HT1080 (cell line): Measurements from ENCODE around the gene ZFP36L2. TPM values are rescaled to one million over a fixed set of nuclear protein-coding genes. Genes with fewer than 3 reads are reported as not detected.

Experiments
- DNase-seq: peaks from one replicate; pipeline ENCODE4 v3.0.0-alpha.2; 2015; ENCODE audit warnings: low read depth
- polyA plus RNA-seq, 2 experiments: library from polyadenylated mRNA; depleted of rRNA; stranded (reverse); fragments of >200 nt; gene quantifications; 2 replicates each; pipeline ENCODE4 v1.2.3, GENCODE V29; 2015
- total RNA-seq: library from RNA; depleted of rRNA; stranded (reverse); fragments of >200 nt; shearing (Covaris generic); gene quantifications from 2 replicates; pipeline ENCODE4 v1.2.3, GENCODE V29; 2014; rRNA removed

Gene ZFP36L2, protein sequence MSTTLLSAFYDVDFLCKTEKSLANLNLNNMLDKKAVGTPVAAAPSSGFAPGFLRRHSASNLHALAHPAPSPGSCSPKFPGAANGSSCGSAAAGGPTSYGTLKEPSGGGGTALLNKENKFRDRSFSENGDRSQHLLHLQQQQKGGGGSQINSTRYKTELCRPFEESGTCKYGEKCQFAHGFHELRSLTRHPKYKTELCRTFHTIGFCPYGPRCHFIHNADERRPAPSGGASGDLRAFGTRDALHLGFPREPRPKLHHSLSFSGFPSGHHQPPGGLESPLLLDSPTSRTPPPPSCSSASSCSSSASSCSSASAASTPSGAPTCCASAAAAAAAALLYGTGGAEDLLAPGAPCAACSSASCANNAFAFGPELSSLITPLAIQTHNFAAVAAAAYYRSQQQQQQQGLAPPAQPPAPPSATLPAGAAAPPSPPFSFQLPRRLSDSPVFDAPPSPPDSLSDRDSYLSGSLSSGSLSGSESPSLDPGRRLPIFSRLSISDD
- 1.7 and 3.6 TPM in 2 replicates for total RNA-seq
- 12.6 and 13.4 TPM in 2 replicates for polyA plus RNA-seq (2015; cell fraction: cytosol; rRNA removed)
- polyA plus RNA-seq (2015; cell fraction: nucleus; rRNA removed): 8.2 and 8.4 TPM in 2 replicates

DNA sequence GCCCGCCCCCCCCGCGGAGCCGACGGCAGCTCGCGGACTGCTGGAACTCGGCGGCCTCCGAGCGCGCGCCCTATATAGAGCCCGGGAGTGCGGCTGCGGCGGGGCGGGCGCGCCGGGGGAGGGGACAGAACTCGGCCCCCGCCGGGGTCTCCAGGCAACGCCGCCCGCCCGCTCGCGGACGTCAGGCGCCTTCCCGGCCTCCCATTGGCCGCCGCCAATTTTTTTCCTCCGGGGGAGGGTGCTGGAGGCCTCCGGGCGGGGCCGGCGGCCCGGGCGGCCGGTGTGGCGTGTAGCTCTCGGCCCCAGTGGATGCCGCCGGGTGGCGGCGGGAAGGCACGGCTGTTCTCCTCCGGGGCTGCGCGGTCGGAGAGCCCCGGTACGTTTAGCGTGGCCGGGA lies at the start of gene ZFP36L2:
Gene ZFP36L2 (minus strand): TSS at position 49 of the 397 bp plus-strand sequence. CDS start 291 bp downstream, outside the sequence.
- DNase-seq: peak; percentile 91

GRCh38 chr2:43274721-43275120 lies 48.3 kb upstream of the ZFP36L2 start:
- DNase-seq: no peak

GRCh38 chr2:43274055-43274454 lies 47.6 kb upstream of the ZFP36L2 start:
- peak; percentile 26 for DNase-seq

GRCh38 chr2:43273529-43273928 lies 47.1 kb upstream of the ZFP36L2 start:
- peak; percentile 32 for DNase-seq

- DNase-seq: no peak
These were observed 44.7 kb upstream of the ZFP36L2 start for GRCh38 chr2:43270930-43271615.

DNA sequence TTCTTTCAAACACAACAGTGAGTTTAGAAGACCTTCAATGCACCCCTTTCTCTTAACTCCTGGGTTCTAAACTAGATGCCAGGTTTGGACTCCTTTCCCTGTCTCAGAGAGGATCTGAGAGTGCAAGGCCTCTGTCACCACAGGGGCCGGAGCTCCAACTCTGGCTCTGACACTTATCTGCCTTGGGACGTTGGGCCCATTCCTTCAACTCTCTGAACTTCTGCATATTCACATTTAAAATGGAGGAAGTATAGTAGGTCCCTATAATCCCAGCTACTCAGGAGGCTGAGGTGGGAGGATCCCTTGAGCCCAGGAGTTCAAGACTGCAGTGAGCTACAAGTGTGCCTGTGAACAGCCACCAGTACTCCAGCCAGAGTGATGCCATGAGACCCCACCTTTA lies 44.1 kb upstream of the ZFP36L2 start:
- DNase-seq: no peak

- peak; percentile 71 for DNase-seq
These were observed 43.3 kb upstream of the ZFP36L2 start for GRCh38 chr2:43269706-43270105.

GRCh38 chr2:43269074-43269572 lies 42.7 kb upstream of the ZFP36L2 start:
- peak; percentile 95 for DNase-seq

- DNase-seq: no peak
These were observed 41.9 kb upstream of the ZFP36L2 start for GRCh38 chr2:43268066-43268953.

GRCh38 chr2:43267381-43267780 lies 41.0 kb upstream of the ZFP36L2 start:
- no peak for DNase-seq

DNA sequence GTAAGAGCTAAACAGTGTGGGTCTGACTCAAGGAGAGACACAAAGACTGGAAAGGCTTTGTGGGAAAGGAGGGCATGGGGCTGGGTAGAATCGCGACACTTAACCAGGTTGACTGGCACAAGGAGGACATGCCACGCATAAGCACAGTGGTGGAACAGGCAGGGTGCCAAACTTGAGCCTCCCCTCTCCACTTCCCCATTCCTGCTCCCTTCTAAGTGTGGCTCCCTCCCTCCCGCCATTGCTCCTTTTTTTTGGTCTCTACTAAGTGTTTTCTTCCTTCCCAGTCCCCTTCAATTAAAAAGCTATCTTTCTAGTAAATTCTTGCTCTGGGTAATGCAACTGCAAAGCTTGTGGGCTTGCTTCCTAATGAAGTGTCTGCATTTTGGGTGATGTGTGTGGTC lies 40.3 kb upstream of the ZFP36L2 start:
- DNase-seq: no peak

DNA sequence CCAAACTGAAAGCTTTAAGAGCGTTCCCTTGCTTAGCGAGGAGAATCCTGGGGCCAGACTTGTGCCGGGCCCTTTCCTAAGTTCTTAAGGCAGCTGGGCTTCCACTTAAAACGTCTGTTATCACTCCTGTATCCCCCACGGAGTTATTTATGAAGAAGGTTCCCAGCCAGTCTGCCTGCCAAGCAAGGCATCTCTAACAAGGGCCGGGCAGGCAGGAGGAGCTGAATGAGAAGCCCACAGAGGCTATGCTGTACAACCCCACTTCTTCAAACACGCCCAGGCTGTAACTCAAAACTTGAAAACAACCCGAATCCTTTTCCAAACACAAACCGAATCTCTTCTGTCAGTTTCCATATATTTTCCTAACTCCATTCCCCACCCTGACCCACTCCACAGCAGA lies 39.0 kb upstream of the ZFP36L2 start:
- no peak for DNase-seq

GRCh38 chr2:43265001-43265400 lies 38.6 kb upstream of the ZFP36L2 start:
- DNase-seq: no peak

DNA sequence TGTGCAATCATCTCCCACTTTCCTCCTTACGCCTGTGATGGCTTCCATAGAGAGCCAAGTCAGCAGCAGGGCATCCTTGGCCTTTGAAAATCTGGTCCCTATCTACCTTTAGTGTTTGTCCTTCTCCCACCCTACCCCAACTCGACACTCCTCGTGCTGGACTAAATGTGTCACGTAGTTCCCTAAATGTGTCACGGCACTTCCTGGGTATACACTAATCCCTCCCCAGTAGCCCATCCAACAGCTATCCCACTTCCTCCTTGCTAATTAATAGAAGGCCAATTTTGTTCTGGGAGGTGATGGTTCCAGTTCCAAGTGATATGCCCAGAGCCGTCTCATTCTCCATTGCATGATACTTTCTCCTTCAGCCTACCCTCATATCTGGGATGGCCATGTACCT lies 36.5 kb upstream of the ZFP36L2 start:
- DNase-seq: no peak

DNA sequence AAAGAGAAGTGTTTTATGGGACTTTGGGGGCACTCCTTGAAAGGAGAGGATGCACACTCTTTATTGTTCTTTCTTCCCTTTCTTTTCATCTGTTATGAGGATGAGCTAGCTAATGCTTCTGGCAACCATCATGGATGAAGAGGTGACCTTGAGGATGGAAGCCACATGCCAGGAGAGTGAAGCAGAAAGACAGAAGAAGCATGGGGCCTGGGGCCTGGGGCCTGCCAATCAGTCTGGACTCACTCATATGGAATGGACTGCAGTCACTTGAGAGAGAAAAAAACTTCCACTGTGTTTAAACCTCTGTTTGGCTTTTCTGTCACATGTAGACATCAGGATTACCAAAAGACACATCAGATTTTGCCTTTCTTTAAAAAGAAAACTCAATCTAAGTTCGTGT lies 35.8 kb upstream of the ZFP36L2 start:
- no peak for DNase-seq

DNA sequence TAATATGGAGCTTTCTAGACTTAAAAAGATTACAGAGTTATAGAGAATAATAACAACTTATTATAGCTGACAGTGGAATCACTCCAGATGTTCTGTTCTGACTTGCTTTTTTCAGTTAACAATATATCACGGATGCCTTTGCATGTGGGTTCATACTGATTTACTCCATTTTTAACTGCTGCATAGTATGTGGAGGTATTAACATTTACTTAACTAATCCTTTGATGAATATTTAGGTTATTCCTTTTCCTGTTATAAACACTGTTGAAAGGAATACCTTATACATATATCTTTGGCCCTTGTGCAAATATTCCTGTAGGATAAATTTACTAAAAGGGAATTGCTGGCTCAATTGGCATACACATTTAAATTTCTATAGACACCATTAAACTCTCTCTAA lies 33.1 kb upstream of the ZFP36L2 start:
- no peak for DNase-seq

DNA sequence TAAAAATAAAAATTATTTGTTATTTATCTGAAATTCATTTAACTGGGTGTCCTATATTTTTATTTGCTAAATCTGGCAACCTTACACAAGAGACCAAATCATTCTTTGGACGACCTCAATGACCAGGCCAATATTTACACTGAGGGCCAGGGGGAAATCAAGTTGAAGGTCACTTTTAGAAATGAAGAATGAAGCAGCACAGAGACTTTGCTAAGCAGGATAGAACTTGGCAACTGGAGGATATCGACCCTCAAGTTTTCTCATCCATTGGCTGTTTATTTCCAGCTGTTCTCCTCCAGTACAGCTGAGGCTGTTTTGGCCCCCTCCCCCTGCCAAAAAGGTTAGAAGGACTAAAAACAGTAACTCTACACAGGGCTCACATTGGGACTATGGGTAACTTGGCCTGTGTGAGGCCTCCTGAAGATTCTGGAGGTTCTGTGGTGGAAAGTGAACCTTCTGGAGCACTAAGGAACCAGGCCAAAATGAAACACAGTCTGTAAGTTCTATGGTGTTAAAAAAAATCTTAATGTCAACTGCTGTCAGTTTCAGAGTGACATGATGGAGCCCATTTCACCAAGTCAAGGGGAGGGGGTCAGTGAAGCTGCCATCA lies 32.2 kb upstream of the ZFP36L2 start:
- DNase-seq: no peak

DNA sequence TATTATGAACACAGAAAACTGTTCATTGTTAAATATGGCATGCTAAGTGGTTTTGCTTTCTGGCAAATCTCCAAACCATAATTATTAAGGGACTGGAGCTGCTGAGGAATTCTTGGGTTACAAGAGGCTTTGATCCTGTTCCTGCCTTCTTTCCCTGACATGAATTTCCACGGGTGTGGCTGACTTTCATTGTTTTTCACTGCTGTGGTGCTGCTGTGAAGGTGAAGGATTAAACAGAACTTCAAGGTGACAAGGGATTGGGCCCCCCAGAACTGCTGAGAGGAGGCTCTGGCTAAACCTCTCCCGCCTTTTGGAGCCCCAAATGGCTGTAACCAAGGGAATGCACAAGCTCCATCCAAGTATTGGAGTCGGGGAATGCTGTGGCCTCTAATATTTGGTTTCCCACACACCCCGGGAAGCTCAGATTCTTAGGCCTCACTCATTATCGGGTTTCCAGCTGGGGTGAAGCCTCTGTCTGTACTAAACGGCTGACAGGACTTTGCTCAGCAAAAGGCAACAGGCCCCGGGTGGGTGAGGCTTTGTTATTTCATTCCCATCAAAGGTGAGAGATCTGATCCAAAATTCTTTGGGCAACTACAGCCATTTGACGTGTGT lies 29.0 kb upstream of the ZFP36L2 start:
- no peak for DNase-seq

DNA sequence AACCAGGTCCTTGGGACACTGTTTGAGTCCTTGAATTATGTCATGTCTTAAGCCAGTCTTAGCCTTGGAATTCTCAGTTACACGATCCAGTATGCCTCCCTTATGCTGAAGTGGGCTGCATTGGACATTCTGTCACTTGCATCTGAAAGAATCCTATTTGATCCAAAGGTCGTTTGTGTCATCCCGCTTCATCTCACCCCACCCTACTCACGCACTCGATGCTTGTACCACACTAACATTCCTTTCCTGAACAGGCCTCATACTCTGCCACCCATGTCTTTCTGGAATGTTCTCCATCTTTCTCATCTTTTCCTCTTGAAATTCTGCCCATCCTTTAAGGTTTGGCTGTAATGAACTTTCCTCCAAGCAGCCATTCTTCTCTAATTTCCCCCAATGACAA lies 27.9 kb upstream of the ZFP36L2 start:
- no peak for DNase-seq

DNA sequence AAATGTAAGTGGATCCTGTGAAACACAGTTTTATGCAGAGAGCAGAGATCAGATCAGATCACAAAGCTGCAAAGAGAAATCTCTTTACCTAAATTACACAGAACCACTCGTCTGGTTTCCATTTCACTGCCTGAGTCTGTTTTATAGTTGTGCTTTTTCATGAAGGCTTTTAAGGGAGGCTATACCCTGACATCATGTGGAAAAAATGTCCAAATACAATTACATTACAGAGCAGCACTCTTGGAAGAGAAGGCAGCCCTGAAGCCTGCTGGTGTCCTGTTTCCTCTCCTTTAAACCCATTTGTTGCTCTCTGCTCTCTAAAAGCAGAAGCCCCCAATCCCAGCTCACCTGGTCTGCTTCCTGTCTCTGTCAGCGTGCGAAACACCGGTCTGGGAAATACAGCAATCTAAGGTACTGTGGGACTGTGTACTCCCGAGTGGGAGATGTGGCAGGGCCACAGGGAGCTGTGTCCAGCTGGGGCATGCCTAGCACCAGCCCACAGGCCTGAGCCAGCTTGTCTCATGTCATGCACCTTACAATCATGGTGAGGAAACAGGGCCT lies 24.8 kb upstream of the ZFP36L2 start:
- DNase-seq: peak; percentile 17
